ENCODE measurements around the gene KREMEN1.
A peak's percentile ranks its signal among the peaks of the same experiment; 100 is the strongest.

KREMEN1 gene

DNA sequence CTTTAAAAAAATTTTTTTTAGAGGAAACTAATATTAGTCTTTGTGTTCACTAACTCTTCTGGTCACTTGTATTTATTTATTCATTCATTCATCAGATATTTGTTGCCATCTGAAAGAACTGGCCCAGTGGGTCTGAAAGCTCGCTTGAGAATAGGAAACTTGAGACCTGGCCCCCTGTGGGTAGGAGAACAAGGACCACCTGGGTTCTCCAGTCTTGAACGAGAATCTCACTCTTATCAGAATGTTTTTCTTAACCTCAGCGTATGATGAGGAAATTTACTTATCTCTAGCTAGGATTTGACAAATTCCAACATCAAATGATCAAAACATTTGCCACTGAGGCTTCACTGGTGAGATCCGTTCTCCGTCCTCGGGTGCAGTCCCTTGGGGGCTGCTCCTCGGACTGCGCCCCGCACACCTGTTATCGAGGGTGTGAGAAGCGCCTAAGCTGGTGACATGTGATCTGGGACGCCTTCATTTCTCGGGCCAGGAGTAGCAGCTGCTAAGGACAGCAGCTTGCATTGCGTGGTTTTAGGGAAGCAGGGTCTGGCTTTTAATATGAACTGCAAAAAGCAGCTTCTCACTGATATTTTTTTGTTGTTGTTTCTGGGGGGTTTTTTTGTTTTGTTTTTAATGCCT lies 17.5 kb upstream of the KREMEN1 start:
- Histone ChIP-seq H3K9me3 (ENCODE audit: insufficient read depth, low read length, severe bottlenecking) (no peaks in the 10 kb centered on the region), H3K27ac (ENCODE audit: low read length) (peak overlapping the region; percentile 35; the same call in 1 of the 2 replicates), H3K9ac (ENCODE audit: low read depth, low read length) (0 out of 2 replicates have a peak overlapping the region, but pooled peaks have one; percentile 2), H3K27me3 (ENCODE audit: insufficient read depth, low read length, poor library complexity) (no peaks in the 10 kb centered on the region), H4K20me1 (ENCODE audit: insufficient read depth, low read length) (no peaks in the 10 kb centered on the region), H3K4me3 (ENCODE audit: low read depth in 1 of 2, low read length in 2 of 2) (no peak overlapping the region), H2AFZ (ENCODE audit: low read depth, low read length) (no peak overlapping the region), H3K36me3 (ENCODE audit: insufficient read depth, low read length) (0 out of 2 replicates have a peak, but pooled peaks cover 3% of the 10 kb centered on the region), H3K79me2 (ENCODE audit: insufficient read depth, low read length) (no peaks in the 10 kb centered on the region), H3K4me2 (ENCODE audit: insufficient read depth, low read length) (peak overlapping the region; percentile 29), H3K4me1 (ENCODE audit: insufficient read depth, low read length) (peaks cover 25% of the 10 kb centered on the region)
- peak; percentile 51 for DNase-seq
- peak; percentile 73 for ATAC-seq (ENCODE audit: insufficient read depth, low read depth)
- TF ChIP-seq EZH2 (IDR thresholded peaks at IDR 0.05; ENCODE audit: borderline replicate concordance, low read depth, low read length, severe bottlenecking) = no peak
- TF ChIP-seq, protein P1, sequence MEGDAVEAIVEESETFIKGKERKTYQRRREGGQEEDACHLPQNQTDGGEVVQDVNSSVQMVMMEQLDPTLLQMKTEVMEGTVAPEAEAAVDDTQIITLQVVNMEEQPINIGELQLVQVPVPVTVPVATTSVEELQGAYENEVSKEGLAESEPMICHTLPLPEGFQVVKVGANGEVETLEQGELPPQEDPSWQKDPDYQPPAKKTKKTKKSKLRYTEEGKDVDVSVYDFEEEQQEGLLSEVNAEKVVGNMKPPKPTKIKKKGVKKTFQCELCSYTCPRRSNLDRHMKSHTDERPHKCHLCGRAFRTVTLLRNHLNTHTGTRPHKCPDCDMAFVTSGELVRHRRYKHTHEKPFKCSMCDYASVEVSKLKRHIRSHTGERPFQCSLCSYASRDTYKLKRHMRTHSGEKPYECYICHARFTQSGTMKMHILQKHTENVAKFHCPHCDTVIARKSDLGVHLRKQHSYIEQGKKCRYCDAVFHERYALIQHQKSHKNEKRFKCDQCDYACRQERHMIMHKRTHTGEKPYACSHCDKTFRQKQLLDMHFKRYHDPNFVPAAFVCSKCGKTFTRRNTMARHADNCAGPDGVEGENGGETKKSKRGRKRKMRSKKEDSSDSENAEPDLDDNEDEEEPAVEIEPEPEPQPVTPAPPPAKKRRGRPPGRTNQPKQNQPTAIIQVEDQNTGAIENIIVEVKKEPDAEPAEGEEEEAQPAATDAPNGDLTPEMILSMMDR (IDR thresholded peaks at IDR 0.05; ENCODE audit: borderline replicate concordance, extremely low read depth, low read length, poor library complexity, severe bottlenecking) = no peak

DNA sequence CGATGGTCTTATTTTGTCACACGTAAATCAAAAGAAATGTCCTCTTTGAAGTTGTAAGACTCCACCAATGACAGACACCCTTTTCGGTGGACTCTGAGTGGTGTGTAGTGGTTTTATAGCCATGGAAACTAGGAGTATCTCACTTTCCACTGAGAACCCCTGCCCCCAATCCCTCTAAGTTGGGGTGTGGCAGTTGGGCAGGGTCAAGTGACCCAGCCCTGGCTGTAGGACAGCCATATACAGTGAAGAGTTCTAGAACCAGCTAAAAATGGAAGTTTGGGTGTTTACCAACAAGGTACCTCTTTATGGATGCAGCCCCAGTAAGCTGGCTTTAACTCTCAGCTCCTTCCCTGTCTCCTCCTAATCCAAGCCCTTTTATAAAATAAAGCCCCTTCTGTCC lies 16.4 kb upstream of the KREMEN1 start:
- Histone ChIP-seq H3K27ac (ENCODE audit: low read length) (no peak overlapping the region), H3K79me2 (ENCODE audit: insufficient read depth, low read length) (no peaks in the 10 kb centered on the region), H3K4me2 (ENCODE audit: insufficient read depth, low read length) (no peak overlapping the region), H3K36me3 (ENCODE audit: insufficient read depth, low read length) (no peaks in the 10 kb centered on the region), H4K20me1 (ENCODE audit: insufficient read depth, low read length) (no peaks in the 10 kb centered on the region), H3K4me1 (ENCODE audit: insufficient read depth, low read length) (peaks cover 25% of the 10 kb centered on the region), H3K9me3 (ENCODE audit: insufficient read depth, low read length, severe bottlenecking) (no peaks in the 10 kb centered on the region), H3K4me3 (ENCODE audit: low read depth in 1 of 2, low read length in 2 of 2) (no peak overlapping the region), H2AFZ (ENCODE audit: low read depth, low read length) (no peak overlapping the region), H3K27me3 (ENCODE audit: insufficient read depth, low read length, poor library complexity) (no peaks in the 10 kb centered on the region), H3K9ac (ENCODE audit: low read depth, low read length) (no peak overlapping the region)
- ATAC-seq (ENCODE audit: insufficient read depth, low read depth) (no peak), DNase-seq (no peak)
- TF ChIP-seq, protein P1 (IDR thresholded peaks at IDR 0.05; ENCODE audit: borderline replicate concordance, extremely low read depth, low read length, poor library complexity, severe bottlenecking) = no peak
- no peak for TF ChIP-seq EZH2 (IDR thresholded peaks at IDR 0.05; ENCODE audit: borderline replicate concordance, low read depth, low read length, severe bottlenecking)

DNA sequence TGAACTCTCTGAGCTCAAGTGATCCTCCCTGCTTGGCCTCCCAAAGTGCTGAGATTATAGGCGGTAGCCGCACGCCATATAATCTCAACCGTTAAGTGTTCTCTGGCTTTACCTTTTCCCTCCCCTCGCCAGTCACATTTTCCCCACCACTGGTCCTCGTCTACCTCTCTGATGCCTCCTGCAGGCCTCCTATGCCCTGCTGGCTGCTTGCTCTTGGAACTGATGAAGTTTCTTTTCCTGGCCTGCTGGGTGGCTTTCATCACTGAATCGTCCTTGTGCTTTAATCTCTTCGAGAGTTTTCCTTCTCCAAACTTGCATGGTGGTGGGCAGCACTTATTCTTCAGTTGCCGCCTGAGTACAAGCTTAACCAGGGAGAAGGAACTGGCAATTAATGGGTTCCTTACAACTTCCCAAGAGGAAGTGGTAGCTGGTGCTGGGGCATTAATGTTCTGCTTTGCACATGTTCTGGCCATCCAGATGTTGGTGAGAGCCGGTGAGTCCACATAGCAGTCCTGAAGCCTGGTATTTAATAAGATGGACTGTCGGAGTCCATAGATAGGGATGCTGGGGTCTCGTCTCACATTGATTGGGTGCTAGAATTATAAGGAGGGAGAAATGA lies 12.5 kb upstream of the KREMEN1 start:
- no peak overlapping the region for H3K4me2 ChIP-seq (ENCODE audit: insufficient read depth, low read length)
- no peaks in the 10 kb centered on the region for H3K9me3 ChIP-seq (ENCODE audit: insufficient read depth, low read length, severe bottlenecking)
- DNase-seq = no peak
- H3K27me3 ChIP-seq (ENCODE audit: insufficient read depth, low read length, poor library complexity) = no peaks in the 10 kb centered on the region
- H4K20me1 ChIP-seq (ENCODE audit: insufficient read depth, low read length) = no peaks in the 10 kb centered on the region
- H2AFZ ChIP-seq (ENCODE audit: low read depth, low read length) = no peak overlapping the region
- H3K4me1 ChIP-seq (ENCODE audit: insufficient read depth, low read length) = peaks cover 21% of the 10 kb centered on the region
- no peaks in the 10 kb centered on the region for H3K79me2 ChIP-seq (ENCODE audit: insufficient read depth, low read length)
- H3K27ac ChIP-seq (ENCODE audit: low read length) = no peak overlapping the region
- TF ChIP-seq, protein P1 (IDR thresholded peaks at IDR 0.05; ENCODE audit: borderline replicate concordance, extremely low read depth, low read length, poor library complexity, severe bottlenecking) = no peak
- no peak for TF ChIP-seq EZH2 (IDR thresholded peaks at IDR 0.05; ENCODE audit: borderline replicate concordance, low read depth, low read length, severe bottlenecking)
- no peak overlapping the region for H3K4me3 ChIP-seq (ENCODE audit: low read depth in 1 of 2, low read length in 2 of 2)
- no peak for ATAC-seq (ENCODE audit: insufficient read depth, low read depth)
- no peaks in the 10 kb centered on the region for H3K36me3 ChIP-seq (ENCODE audit: insufficient read depth, low read length)
- H3K9ac ChIP-seq (ENCODE audit: low read depth, low read length) = no peak overlapping the region

All from DND-41 (cell line).